HG02884 (cell line): Measurements from ENCODE around the gene TRAPPC10.
A peak's percentile ranks its signal among the peaks of the same experiment; 100 is the strongest.

Source experiments
- ATAC-seq: cut with Tn5 transposase; IDR thresholded peaks from one replicate; pipeline ENCODE4 v1.9.1; 2021; ENCODE audit warnings: mild to moderate bottlenecking, moderate library complexity; ENCODE audit not compliant: unreplicated experiment

The TRAPPC10 gene, protein sequence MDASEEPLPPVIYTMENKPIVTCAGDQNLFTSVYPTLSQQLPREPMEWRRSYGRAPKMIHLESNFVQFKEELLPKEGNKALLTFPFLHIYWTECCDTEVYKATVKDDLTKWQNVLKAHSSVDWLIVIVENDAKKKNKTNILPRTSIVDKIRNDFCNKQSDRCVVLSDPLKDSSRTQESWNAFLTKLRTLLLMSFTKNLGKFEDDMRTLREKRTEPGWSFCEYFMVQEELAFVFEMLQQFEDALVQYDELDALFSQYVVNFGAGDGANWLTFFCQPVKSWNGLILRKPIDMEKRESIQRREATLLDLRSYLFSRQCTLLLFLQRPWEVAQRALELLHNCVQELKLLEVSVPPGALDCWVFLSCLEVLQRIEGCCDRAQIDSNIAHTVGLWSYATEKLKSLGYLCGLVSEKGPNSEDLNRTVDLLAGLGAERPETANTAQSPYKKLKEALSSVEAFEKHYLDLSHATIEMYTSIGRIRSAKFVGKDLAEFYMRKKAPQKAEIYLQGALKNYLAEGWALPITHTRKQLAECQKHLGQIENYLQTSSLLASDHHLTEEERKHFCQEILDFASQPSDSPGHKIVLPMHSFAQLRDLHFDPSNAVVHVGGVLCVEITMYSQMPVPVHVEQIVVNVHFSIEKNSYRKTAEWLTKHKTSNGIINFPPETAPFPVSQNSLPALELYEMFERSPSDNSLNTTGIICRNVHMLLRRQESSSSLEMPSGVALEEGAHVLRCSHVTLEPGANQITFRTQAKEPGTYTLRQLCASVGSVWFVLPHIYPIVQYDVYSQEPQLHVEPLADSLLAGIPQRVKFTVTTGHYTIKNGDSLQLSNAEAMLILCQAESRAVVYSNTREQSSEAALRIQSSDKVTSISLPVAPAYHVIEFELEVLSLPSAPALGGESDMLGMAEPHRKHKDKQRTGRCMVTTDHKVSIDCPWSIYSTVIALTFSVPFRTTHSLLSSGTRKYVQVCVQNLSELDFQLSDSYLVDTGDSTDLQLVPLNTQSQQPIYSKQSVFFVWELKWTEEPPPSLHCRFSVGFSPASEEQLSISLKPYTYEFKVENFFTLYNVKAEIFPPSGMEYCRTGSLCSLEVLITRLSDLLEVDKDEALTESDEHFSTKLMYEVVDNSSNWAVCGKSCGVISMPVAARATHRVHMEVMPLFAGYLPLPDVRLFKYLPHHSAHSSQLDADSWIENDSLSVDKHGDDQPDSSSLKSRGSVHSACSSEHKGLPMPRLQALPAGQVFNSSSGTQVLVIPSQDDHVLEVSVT

DNA sequence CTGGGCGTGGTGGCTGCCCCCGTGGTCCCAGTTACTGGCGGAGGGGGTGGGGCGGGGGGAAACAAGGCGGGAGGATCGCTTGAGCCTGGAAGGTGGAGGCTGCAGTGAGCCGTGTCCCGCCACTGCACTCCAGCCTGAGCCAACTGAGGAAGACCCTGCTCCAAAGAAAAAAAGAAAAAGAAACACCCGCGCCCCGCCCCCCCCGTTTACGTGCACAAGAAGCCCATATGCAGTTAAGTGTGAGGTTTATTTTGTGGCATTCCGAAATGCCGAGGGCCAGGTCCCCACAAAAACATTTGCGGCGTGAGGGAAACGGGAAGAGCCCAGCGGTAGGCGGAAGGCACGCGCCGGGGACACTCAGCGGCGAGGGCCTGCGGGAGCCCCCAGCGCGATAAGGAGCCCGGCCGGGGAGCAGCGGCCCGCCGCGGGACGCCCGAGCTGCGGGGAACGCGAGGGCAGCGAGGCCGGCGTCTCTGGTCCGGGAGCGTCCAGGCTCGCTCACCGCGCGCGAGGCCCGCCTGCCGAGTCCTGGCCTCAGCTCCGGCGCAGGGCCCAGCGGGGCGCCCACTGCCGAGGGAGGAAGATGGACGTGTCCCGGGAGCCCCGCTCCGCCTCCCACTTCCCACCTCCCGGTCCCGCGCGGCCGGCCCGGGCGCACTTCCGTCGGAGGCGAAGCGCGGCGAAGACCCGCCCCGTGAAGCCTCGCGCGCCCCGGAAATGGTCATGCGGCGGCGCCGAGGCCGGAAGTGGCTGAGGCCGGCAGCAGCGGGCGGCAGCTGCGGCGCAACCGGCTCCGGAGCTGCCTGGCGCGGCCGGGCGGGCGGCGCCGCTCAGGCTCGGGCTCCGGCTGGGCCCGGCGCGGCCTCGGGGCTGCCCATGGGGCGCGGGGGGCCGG, at the start of gene TRAPPC10:
Gene TRAPPC10 (plus strand): TSS at position 731 of the 895 bp plus-strand sequence. CDS start 185 bp downstream, outside the sequence.
- ATAC-seq, result peak; percentile 54

DNA sequence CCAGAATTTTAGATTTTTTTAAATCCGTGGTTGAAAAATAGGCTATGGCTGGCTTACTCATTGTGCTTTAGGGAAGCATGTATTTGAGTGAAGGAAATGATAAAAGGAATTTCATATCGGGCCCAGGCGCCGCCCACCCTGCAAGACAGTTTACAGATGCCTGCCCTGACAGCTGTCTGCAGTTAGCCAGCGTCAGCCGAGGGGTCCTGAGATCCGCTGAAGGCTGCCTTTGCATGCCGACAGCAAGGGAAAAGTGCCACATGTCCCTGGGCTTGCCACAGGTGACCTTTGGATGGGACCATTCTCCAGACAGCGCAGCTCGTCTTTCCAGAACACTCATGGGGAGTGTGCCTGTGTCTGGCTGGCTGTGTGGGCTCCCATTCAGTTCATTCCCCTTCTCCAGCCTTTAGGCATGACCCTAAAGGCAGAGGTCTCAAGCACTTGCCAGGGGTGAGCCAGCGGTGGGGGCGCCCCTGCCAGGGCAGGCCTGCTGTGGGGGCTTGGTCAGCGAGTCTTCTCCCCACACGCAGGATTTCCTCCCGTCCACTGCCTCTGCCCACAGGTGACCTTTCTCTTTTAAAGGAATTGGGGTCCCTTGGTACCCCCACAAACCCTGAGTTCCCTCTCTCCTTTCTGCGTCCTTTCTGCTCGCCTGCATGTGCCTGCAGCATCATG, 46.1 kb upstream of the TRAPPC10 start:
- ATAC-seq, result no peak

DNA sequence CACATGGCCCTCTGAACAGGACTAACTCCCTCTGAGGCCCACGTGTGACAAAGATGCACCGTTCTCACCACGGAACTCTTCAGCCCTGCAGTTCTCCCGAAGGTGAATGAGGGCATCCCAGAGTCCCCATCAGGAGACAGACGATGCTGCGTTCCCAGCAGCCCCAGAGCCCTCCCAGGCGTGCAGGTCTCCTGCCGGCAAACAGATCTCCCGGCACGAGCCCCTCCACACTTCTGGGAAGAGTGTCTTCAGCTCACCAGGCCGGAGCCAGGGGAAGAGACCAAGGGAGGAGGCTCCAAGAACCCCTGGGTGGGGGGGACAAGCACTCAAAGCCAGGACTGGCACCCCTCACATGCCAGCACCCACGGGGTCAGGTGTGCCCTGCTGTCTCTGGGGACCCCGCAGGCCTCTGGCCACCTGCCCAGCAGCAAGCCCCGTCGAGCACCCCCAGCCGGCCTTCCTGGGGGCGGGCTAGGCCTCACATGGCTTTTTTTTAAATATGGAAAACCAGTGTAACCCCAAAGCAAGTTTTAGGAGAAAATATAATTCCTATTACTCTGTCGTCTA, 45.1 kb upstream of the TRAPPC10 start:
- no peak for ATAC-seq

DNA sequence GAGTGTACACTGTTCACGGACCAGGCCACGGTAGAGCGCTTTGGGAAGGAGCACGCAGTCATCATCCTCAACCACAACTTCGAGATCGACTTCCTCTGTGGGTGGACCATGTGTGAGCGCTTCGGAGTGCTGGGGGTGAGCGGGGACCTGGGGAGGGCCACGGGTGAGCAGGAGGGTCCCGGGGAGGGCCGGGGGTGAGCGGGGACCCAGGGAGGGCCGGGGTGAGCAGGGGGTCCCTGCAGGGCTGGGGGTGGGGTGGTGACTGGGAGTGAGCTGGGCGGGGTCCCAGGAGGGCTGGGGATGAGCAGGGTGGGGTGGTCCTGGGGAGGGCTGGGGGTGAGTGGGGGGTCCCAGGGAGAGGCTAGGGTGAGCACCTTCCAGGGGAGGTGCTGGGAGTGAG, 44.1 kb upstream of the TRAPPC10 start:
- ATAC-seq, result no peak

DNA sequence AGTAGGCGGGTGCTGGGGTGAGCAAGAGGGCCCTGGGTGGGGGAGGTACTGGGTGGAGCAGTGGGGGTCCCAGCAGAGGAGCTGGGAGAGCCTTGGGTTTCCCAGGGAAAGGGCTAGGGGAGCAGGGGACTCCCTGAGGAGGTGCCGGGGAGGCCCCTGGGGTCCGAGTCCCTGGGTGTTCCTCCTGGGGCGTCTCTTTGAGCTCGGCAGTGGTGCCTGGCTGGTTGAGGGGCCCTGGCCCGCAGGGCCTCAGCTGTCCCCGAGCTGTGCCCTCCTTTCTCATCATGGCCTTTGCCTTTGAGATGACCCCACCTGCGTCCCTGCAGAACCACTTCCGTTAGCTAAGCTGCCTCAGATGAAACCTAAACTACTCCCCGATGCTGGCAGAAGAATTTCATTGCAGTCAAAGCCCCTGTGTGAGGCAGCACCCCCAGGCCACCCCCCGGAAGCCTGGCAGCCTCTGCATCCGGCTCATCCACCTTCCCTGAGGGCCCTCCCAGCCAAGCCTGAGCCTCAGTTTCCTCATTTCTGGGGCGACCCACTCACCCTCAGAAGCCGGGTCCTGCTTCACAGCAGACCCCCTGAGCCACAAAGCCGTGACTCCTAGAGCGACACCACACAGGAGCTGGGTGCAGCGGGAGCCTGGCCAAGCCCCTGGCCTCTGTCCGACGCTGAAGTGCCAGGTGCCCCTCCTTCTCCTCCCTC, 43.5 kb upstream of the TRAPPC10 start:
- no peak for ATAC-seq

DNA sequence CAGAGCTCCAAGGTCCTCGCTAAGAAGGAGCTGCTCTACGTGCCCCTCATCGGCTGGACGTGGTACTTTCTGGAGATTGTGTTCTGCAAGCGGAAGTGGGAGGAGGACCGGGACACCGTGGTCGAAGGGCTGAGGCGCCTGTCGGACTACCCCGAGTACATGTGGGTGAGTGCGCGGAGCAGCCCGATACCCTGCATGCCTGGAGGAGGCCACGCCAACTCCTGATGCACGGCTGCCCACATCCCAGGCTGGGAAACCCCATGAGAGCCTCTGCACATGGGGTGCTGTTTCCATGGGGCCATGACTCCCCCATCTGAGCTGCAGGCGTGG, 43.0 kb upstream of the TRAPPC10 start:
- no peak for ATAC-seq

DNA sequence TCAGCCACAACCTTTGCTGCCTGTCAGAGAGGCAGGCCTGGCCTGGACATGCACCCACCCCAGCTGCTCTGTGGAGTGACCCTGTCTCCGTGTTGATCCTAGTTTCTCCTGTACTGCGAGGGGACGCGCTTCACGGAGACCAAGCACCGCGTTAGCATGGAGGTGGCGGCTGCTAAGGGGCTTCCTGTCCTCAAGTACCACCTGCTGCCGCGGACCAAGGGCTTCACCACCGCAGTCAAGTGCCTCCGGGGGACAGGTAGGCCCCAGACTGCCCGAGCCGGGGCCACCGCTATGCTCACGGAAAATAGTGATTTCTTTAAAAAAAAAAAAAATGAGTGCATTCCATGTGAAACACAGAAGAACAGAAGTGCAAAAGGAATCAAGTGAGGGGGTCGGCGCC, 41.6 kb upstream of the TRAPPC10 start:
- ATAC-seq, result no peak

DNA sequence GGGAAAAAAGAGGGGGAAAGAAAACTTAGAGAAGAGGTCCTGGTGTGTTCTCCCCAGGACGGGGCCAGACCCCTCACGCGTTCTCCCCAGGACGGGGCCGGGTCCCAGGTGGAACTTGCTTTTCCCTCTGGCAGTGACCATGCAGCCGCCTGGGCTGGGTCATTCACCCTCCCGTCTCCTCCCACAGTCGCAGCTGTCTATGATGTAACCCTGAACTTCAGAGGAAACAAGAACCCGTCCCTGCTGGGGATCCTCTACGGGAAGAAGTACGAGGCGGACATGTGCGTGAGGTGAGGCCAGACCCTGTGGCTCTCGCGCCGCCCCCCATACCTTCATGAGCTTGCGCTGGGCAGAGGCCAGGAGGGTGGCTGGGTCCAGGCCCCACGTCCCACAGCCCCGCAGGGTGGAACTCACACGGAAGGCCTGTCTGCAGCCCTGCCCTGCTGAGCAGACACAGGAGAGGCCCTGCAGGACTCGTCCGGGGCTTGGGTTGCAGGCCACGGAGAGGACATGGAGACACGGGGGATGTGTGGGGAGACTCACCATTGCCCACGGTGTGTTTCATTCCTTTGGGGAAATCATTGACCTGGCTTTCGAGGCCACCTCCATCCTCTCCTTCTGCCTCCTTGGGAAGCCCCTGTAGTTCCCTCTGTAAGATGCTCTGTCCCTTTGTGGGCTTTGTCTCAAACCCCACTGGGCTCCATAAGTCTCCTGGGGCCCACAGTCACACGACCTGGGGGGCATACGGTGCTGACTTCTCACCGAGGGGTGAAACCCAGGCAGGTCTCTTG, 40.7 kb upstream of the TRAPPC10 start:
- ATAC-seq, result no peak

DNA sequence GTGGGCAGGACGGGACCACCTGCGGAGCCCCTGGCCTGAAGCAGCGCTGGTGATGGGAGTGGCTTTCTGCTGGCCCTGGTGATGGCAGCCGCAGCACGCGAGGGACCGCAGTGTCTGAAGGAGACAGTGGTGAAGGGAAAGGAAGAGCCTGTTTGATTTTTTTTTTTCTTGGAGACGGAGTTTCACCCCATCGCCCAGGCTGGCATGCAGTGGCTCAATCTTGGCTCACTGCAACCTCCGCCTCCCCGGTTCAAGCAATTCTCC, 40.2 kb upstream of the TRAPPC10 start:
- no peak for ATAC-seq

DNA sequence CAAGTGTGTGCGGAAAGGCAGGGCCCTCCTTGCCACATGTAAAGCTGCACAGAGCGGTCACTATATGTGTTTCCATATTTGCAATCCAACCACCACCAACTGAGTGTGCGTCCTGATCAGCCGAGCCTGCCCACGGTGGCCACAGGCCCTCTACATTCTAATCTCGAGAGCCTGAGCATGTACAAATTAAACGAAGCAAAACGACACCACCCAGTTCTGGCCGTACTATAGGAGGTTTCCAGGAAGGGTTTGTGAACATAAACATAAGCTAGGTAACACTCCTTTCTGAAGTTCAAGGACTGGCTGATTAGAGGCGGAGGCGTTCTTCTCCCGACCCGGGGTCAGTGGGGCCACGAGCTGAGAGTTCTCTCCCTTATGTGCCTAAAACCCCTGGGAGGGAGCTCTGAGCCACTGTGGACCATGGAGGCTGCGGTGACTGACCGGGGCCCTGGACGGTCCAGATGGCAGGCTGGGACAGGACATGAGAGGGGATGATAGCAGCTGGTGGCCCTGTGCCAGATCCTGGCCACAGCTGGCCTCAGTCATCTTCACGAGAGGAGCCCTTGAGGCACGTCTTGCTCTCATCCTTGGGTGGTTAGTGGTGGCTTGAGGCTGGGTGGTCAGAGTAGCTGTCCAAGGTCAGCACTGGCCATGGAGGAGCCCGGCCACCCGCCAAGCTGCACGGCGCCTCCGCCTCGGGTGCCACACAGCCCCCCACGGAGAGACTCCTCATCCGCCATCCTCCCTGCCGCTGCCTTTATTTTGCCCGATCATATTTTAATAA, 39.1 kb upstream of the TRAPPC10 start:
- ATAC-seq, result no peak

DNA sequence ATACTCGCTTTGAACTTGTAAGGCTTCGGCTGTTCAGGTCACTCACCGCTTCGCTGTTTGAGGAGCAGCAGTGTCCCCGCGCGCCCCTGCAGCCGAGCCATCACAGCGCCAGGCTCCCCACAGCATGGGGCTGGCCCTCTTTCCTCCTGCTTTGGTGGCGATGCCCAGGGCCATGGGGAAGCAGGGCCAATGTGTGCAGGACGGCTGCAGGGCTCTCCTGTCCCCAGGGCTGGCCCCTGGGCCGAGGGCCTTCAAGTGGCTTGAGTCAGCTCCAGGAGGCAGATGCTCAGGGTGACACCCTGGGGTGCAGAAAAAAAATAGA, 38.5 kb upstream of the TRAPPC10 start:
- no peak for ATAC-seq

DNA sequence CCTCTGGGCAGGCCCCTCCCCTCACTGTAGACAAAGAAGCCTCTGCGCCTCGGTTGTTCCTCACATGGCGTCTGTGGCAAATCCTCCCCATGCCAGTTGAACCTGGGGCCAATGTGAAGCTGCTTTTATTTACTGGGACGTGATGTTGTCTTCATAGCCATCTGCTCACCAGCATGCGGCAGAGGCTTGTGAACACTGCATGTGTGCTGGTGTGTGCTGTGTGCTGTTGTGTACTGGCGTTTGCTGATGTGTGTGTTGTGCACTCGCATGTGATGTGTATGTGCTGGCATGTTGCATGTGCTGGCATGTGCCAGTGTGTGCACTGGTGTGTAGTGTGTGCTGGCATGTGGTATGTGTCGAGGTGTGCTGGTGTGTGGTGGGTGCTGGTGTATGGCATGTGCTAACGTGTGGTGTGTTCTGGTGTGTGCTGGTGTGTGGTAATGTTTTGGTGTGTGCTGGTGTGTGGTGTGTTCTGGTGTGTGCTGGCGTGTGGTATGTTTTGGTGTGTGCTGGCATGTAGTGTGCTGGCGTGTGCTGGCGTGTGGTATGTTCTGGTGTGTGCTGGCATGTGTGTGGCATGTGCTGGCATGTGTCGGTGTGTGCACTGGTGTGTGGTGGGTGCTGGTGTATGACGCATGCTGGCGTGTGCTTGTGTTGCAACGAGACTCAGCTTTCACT, 37.2 kb upstream of the TRAPPC10 start:
- ATAC-seq, result no peak

DNA sequence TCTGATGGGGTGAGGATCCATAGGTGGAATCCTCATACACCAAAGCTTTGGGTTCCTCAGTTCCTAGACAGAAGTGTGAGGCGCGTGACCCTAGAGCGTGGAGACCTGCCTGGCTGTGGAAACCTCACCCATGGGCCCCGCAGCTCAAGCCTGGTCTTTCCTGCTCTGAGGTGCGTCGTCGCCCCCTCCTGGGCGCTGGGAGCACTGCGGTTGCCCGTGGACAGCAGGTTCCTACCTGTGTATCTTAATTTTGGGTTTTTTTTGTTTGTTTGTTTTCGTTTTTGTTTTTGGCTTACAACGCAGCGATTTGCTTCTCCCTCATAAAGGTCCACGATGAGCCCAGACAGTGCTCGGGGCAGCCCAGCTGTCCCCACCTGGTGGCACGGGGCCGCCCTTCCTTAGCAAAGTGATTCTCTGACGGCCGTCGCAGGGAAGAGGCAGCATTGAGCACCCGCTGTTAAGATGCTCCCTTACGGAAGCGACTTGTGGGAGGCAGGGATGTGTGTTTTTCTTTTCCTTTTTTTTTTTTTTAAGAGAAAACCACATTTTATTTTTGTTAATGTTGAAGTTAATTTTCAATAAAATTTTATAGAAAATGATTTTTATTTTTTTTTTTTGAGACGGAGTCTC, 36.5 kb upstream of the TRAPPC10 start:
- ATAC-seq, result no peak

DNA sequence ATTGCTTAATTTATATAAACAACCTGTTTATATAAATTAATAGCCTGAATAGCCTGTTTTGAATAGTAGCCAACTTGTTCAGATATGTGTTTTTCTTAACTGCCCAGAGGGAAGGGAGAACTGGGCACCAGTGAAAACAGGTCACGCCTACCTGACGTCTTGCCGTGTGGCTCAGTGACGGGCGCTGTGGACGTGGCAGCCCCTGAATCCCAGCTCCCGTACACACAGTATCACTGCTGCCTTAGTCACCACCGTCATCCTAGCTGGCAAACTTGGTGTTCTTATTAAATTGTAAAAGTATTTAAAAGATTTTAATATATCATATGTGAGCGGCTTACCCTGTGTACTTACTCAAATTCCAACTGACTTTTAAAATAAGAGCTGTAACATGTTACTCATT, 35.4 kb upstream of the TRAPPC10 start:
- no peak for ATAC-seq

DNA sequence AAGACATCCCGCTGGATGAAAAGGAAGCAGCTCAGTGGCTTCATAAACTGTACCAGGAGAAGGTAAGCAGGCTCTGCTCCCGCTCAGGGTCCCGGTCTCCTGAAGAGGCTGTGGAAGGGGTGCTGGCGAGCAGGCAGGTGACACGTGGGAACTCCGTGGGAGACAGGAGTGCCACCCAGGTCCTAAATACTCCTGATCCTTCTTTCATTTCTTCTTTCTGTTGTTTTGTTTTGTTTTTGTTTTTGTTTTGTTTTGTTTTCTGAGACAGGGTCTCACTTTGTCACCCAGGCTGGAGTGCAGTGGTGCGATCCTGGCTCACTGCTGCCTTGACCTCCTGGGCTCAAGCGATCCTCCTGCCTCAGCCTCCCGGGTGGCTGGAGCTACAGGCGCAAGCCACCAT, 34.0 kb upstream of the TRAPPC10 start:
- no peak for ATAC-seq

DNA sequence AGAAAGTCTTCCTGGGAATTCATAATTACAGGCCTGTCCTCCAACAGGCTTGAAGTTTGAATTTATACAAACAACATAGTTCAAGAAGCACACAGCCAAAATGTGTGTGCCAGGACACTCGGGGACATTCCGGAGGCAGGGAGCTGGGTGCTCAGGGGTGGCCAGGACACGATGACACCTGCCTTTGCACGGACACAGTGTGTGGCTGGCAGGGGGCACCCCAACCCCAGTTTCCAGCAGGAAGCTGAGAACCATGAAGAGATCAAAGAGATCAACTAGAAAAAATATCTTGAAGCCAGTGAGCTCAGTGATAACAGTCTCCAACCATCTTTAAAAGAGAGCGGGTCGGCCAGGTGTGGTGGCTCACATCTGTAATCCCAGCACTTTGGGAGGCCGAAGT, 32.5 kb upstream of the TRAPPC10 start:
- ATAC-seq, result no peak
